Coronary artery (tissue), 2 donors: ENCODE measurements around the gene HSPA12A.

Experiments used
- DNase-seq: peaks from one replicate; pipeline ENCODE4 v3.0.0-alpha.2; 2017; ENCODE audit warnings: low spot score
- H3K27ac ChIP-seq, 2 donors: fragments of 200-600 bp; sonication (generic); one replicate each; pipeline ENCODE4 v1.5.1; 2016 to 2019
- H3K4me3 ChIP-seq: fragments of 200-600 bp; sonication (generic); 2 replicates; pipeline ENCODE4 v1.5.1; 2016; ENCODE audit warnings: mild to moderate bottlenecking, moderate library complexity
- CTCF ChIP-seq: fragments of 200-600 bp; sonication (generic); IDR thresholded peaks from one replicate; pipeline ENCODE4 v1.5.1; 2019; ENCODE audit warnings: antibody characterized with exemption

HSPA12A gene

GRCh38 chr10:116674901-116675423 is 67.4 kb downstream of the HSPA12A start:
- Histone ChIP-seq H3K4me3 (no peak overlapping the region), H3K27ac (no peak overlapping the region)
- no peak for TF ChIP-seq CTCF
- DNase-seq, result no peak

GRCh38 chr10:116673866-116674265 is 68.5 kb downstream of the HSPA12A start:
- no peak for TF ChIP-seq CTCF
- DNase-seq, result no peak

GRCh38 chr10:116672891-116673290 is 69.5 kb downstream of the HSPA12A start:
- TF ChIP-seq CTCF, result no peak
- H3K27ac ChIP-seq, result no peak overlapping the region
- H3K4me3 ChIP-seq, result no peak overlapping the region
- DNase-seq, result no peak

More at GRCh38 chr10:116673866-116674265, 68.5 kb downstream of the HSPA12A start:
- no peak overlapping the region for H3K4me3 ChIP-seq
- no peak overlapping the region for H3K27ac ChIP-seq

GRCh38 chr10:116671274-116671926 is 71.0 kb downstream of the HSPA12A start:
- TF ChIP-seq CTCF, result no peak
- Histone ChIP-seq H3K4me3 (no peak overlapping the region), H3K27ac (no peak overlapping the region)
- DNase-seq, result no peak

GRCh38 chr10:116670706-116671105 is 71.7 kb downstream of the HSPA12A start:
- Histone ChIP-seq H3K4me3 (no peak overlapping the region), H3K27ac (no peak overlapping the region)
- DNase-seq, result no peak
- no peak for TF ChIP-seq CTCF

GRCh38 chr10:116669832-116670644 is 72.3 kb downstream of the HSPA12A start:
- no peak for TF ChIP-seq CTCF
- Histone ChIP-seq H3K4me3 (peak overlapping the region; percentile 47), H3K27ac (peak overlapping the region in 1 of 2 donors; percentile 21)
- no peak for DNase-seq

- no peak for TF ChIP-seq CTCF
- DNase-seq, result no peak
- H3K4me3 ChIP-seq, result no peak overlapping the region
- no peak overlapping the region for H3K27ac ChIP-seq
Observed at GRCh38 chr10:116669080-116669479, 73.3 kb downstream of the HSPA12A start.
